ENCODE data around the gene NOC3L. TPM values are rescaled to one million over a fixed set of nuclear protein-coding genes. Genes with fewer than 3 reads are reported as not detected.

The NOC3L gene
- total and polyA plus RNA-seq, 10 donors: 9.8 to 29.6 (median 24.7) TPM

GRCh38 chr10:94315975-94316464, 46.7 kb downstream of the NOC3L start:
- intact Hi-C loops (cut with DNase I; ENCODE audit: low total_unique reads): no loop called here
- 76 to 97% (median 87%) methylated on average over 3 of the region's 3 CpGs for WGBS, 5 donors

GRCh38 chr10:94315024-94315451, 47.7 kb downstream of the NOC3L start:
- TF ChIP-seq, protein P1, sequence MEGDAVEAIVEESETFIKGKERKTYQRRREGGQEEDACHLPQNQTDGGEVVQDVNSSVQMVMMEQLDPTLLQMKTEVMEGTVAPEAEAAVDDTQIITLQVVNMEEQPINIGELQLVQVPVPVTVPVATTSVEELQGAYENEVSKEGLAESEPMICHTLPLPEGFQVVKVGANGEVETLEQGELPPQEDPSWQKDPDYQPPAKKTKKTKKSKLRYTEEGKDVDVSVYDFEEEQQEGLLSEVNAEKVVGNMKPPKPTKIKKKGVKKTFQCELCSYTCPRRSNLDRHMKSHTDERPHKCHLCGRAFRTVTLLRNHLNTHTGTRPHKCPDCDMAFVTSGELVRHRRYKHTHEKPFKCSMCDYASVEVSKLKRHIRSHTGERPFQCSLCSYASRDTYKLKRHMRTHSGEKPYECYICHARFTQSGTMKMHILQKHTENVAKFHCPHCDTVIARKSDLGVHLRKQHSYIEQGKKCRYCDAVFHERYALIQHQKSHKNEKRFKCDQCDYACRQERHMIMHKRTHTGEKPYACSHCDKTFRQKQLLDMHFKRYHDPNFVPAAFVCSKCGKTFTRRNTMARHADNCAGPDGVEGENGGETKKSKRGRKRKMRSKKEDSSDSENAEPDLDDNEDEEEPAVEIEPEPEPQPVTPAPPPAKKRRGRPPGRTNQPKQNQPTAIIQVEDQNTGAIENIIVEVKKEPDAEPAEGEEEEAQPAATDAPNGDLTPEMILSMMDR (IDR thresholded peaks at IDR 0.05 in 8 of 11, conservative IDR thresholded peaks at IDR 0.05 in 3 of 11): no peak
- TF ChIP-seq POLR2A (IDR thresholded peaks at IDR 0.05): no peak
- Histone ChIP-seq H3K27me3 (replicated peaks in 1 of 7) (peaks cover 0 to 5% (median 0%) of the 10 kb centered on the region in 7 donors), H3K4me3 (no peak overlapping the region), H3K4me1 (peaks cover 0 to 5% (median 0%) of the 10 kb centered on the region in 6 donors), H3K36me3 (peaks cover 0 to 29% (median 0%) of the 10 kb centered on the region in 6 donors), H3K9me3 (no peaks in the 10 kb centered on the region), H3K27ac (no peak overlapping the region)
- WGBS, 5 donors: 78 to 93% (median 86%) methylated on average over 3 of the region's 3 CpGs
- intact Hi-C loops (cut with DNase I; ENCODE audit: low total_unique reads): no loop called here
- no peak for DNase-seq

More at GRCh38 chr10:94315975-94316464, 46.7 kb downstream of the NOC3L start:
- H3K9me3 ChIP-seq: no peaks in the 10 kb centered on the region
- no peak for DNase-seq
- H3K27ac ChIP-seq: no peak overlapping the region
- peaks cover 0 to 2% (median 0%) of the 10 kb centered on the region in 7 donors for H3K27me3 ChIP-seq (replicated peaks in 1 of 7)
- no peak overlapping the region for H3K4me3 ChIP-seq
- H3K4me1 ChIP-seq: peaks cover 0 to 8% (median 0%) of the 10 kb centered on the region in 6 donors
- H3K36me3 ChIP-seq: peaks cover 0 to 24% (median 0%) of the 10 kb centered on the region in 6 donors
- TF ChIP-seq, protein P1 (IDR thresholded peaks at IDR 0.05 in 8 of 11, conservative IDR thresholded peaks at IDR 0.05 in 3 of 11): no peak
- TF ChIP-seq POLR2A (IDR thresholded peaks at IDR 0.05) (no peak), POLR2AphosphoS5 (IDR thresholded peaks at IDR 0.05) (no peak)

DNA sequence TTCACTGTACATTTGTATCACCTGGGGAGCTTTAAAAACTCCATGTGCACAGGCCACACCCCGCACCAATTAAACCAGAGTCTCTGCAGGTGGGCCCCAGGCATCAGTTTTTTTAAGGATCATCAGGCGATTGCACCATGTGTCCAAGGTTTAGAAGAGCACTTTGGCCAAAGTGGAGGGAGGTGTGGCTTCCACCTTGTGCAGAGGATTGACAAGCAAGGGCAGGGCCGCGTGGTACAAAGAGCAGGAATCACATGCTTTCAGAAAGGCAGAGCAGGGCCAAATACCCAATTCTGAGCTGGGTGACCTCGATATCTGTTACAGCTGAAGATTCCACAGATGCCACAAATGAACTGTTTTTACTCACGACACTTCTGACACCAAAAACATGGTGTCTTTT, 52.4 kb downstream of the NOC3L start:
- Histone ChIP-seq H3K4me1 (no peaks in the 10 kb centered on the region), H3K36me3 (peaks cover 0 to 47% (median 0%) of the 10 kb centered on the region in 6 donors), H3K9me3 (no peaks in the 10 kb centered on the region), H3K27ac (no peak overlapping the region), H3K4me3 (no peak overlapping the region), H3K27me3 (replicated peaks in 1 of 7) (peaks cover 0 to 29% (median 0%) of the 10 kb centered on the region in 7 donors)
- no peak for TF ChIP-seq POLR2AphosphoS5 (IDR thresholded peaks at IDR 0.05)
- TF ChIP-seq POLR2A (IDR thresholded peaks at IDR 0.05): no peak
- TF ChIP-seq, protein P1 (IDR thresholded peaks at IDR 0.05 in 8 of 11, conservative IDR thresholded peaks at IDR 0.05 in 3 of 11): no peak
- intact Hi-C loops (cut with DNase I; ENCODE audit: low total_unique reads): no loop called here
- 85 to 92% (median 89%) methylated on average over 6 of the region's 6 CpGs for WGBS, 5 donors
- no peak for DNase-seq

DNA sequence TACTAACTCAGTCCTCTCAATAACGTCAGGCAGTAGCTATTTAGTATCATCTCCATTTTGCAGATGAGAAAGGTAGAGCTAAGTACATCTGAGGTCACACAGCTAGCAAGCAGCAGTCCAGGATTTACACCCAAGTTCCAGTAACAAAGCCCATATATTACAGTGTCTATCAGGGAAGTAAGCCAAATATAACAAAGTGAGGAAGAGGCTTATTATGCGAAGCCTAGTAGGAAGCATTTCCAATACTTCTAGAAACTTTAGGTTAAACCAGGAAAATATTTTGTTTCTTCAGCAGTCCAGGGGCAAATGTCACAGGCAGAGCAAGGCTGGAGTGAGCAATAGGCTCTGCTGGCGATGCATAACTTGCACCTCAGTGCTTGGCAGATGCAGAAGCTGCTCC, 53.9 kb downstream of the NOC3L start:
- TF ChIP-seq POLR2AphosphoS5 (IDR thresholded peaks at IDR 0.05) (no peak), POLR2A (IDR thresholded peaks at IDR 0.05) (no peak)
- TF ChIP-seq, protein P1 (IDR thresholded peaks at IDR 0.05 in 8 of 11, conservative IDR thresholded peaks at IDR 0.05 in 3 of 11): no peak
- Histone ChIP-seq H3K9me3 (no peaks in the 10 kb centered on the region), H3K27ac (no peak overlapping the region), H3K4me3 (no peak overlapping the region), H3K27me3 (replicated peaks in 1 of 7) (peaks cover 0 to 29% (median 0%) of the 10 kb centered on the region in 7 donors), H3K4me1 (no peaks in the 10 kb centered on the region), H3K36me3 (peaks cover 0 to 49% (median 0%) of the 10 kb centered on the region in 6 donors)
- no peak for DNase-seq
- WGBS, 5 donors: 80 to 83% (median 82%) methylated on average over 3 of the region's 3 CpGs
- intact Hi-C loops (cut with DNase I; ENCODE audit: low total_unique reads): no loop called here

Data from spleen (tissue), 11 donors.